Heart right ventricle (tissue), 16 donors: ENCODE data around the gene CTDSP1. TPM values are rescaled to one million over a fixed set of nuclear protein-coding genes. Genes with fewer than 3 reads are reported as not detected.

Experiments used
- ATAC-seq, 8 donors: fragments of 200-7000 bp; cut with Tn5 transposase; one replicate each; pipeline ENCODE4 v1.9.1; 2020; ENCODE audit warnings: mild to moderate bottlenecking in 8 of 8, moderate library complexity in 8 of 8, moderate number of reproducible peaks in 1 of 8
- DNase-seq, 2 donors: peaks; one replicate each; pipeline ENCODE4 v3.0.0-alpha.2; 2020
- H3K27ac ChIP-seq, 10 donors: fragments of 200-600 bp; sonication (generic) in 2 of 10; one replicate each; pipeline versions ENCODE4 v1.5.0 to v1.8.0; 2020 to 2022; ENCODE audit warnings: mild to moderate bottlenecking in 3 of 10
- H3K27me3 ChIP-seq, 7 donors: fragments of 200-600 bp; one replicate each; pipeline ENCODE4 v1.8.0; 2021 to 2022; ENCODE audit warnings: mild to moderate bottlenecking in 2 of 7
- H3K36me3 ChIP-seq, 9 donors: fragments of 200-600 bp; sonication (generic) in 1 of 9; one replicate each; pipeline versions ENCODE4 v1.5.0 to v1.8.0; 2020 to 2022; ENCODE audit warnings: mild to moderate bottlenecking in 2 of 9
- H3K4me1 ChIP-seq, 9 donors: fragments of 200-600 bp; sonication (generic) in 1 of 9; one replicate each; pipeline versions ENCODE4 v1.5.0 to v1.8.0; 2020 to 2022; ENCODE audit warnings: mild to moderate bottlenecking in 4 of 9
- H3K4me3 ChIP-seq, 10 donors: fragments of 200-600 bp; sonication (generic) in 2 of 10; one replicate each; pipeline versions ENCODE4 v1.5.0 to v1.8.0; 2020 to 2022; ENCODE audit warnings: mild to moderate bottlenecking in 7 of 10, moderate library complexity in 2 of 10
- H3K9me3 ChIP-seq, 11 donors: fragments of 200-600 bp in 10 of 11; sonication (generic) in 2 of 11; one replicate each; pipeline versions ENCODE4 v1.5.0 to v1.8.0; 2013 to 2022; ENCODE audit warnings: mild to moderate bottlenecking in 2 of 11, control low read depth in 1 of 11, moderate library complexity in 1 of 11
- WGBS, 2 donors: extraction: QIAGEN DNeasy Blood & Tissue Kit; methylation state at CpG; one replicate each; pipeline ENCODE4 v1.1.7; 2013; ENCODE audit warnings: inconsistent platforms in 1 of 2; 5-methylcytosine and 5-hydroxymethylcytosine counted together
- intact Hi-C, 10 donors: fragments of 100-400 bp; cut with DNase I; formaldehyde crosslinking; loops; one replicate each; pipeline versions ENCODE4 v1.11.1 to v1.14.2; 2022
- polyA plus RNA-seq, 2 donors: library from polyadenylated mRNA; stranded (reverse); fragments of 200-250 nt; gene quantifications; one replicate each; pipeline ENCODE4 v1.2.3, GENCODE V29; 2013
- total RNA-seq, 10 donors: library from RNA; stranded (reverse); fragmentation: NEBNext Ultra II Directional in 3 of 10; extraction: Animal tissue kit (Norgen Biotek cat#: 25700) in 3 of 10; gene quantifications; one replicate each; pipeline versions ENCODE4 v1.2.1 to v1.2.4, GENCODE V29; 2021 to 2023
- TF ChIP-seq, protein P1 (sequence below), 9 donors: fragments of 200-600 bp; sonication (generic) in 2 of 9; IDR thresholded peaks; one replicate each; pipeline versions ENCODE4 v1.5.0 to v1.8.0; 2021 to 2022; ENCODE audit warnings: antibody characterized with exemption in 9 of 9, mild to moderate bottlenecking in 5 of 9, moderate library complexity in 1 of 9
- donor health status: Arrhythmogenic right ventricular cardiomyopathy.
- donor health status: ischemic (EF 13 %, LVEDD 7.1; RV severe dilation, severe dysfunction).
- donor health status: healthy with polysubstance abuse.
- donor health status: DM: no; HTN: yes; CAD: no.
- donor health status: DM: no; HTN: no; CAD: no.
- donor health status: ischemic (EF 25% LVEDD 6.9; RV normal size, moderate dysfunction).
- donor health status: ischemic (EF 25% LVEDD 5.7; RV mildly dilated, moderate dysfunction).
- donor health status: healthy.
- donor health status: DM: yes; HTN: yes; CAD: no.
- donor health status: Ischemic cardiomyopathy.
- donor health status: ischemic (EF 35%, LVEDD 5.7; RV mildly dilated, moderate dysfunction).
- donor health status: nonischemic (EF 11% LVEDD 7.7; RV severe dilation, severe dysfunction).
- donor health status: DM: yes; HTN: yes; CAD: no.
- donor health status: PGD.
- donor health status: ischemic (EF 29% LVEDD 5.4; RV normal size, mild dysfunction).
- donor health status: nonischemic (EF 23%, LVEDD 6.1; RV moderate dilation, normal function).

The CTDSP1 gene
- total and polyA plus RNA-seq, 12 donors: 77.9 to 118 (median 89.5) TPM

GRCh38 chr2:218419630-218420216 is 20.1 kb downstream of the CTDSP1 start:
- Histone ChIP-seq H3K9me3 (no peaks in the 10 kb centered on the region), H3K27ac (no peak overlapping the region), H3K27me3 (no peaks in the 10 kb centered on the region), H3K4me3 (no peak overlapping the region), H3K4me1 (no peaks in the 10 kb centered on the region), H3K36me3 (no peaks in the 10 kb centered on the region)
- ATAC-seq: peak in 1 of 8 donors; percentile 32
- no peak for DNase-seq
- TF ChIP-seq, protein P1, sequence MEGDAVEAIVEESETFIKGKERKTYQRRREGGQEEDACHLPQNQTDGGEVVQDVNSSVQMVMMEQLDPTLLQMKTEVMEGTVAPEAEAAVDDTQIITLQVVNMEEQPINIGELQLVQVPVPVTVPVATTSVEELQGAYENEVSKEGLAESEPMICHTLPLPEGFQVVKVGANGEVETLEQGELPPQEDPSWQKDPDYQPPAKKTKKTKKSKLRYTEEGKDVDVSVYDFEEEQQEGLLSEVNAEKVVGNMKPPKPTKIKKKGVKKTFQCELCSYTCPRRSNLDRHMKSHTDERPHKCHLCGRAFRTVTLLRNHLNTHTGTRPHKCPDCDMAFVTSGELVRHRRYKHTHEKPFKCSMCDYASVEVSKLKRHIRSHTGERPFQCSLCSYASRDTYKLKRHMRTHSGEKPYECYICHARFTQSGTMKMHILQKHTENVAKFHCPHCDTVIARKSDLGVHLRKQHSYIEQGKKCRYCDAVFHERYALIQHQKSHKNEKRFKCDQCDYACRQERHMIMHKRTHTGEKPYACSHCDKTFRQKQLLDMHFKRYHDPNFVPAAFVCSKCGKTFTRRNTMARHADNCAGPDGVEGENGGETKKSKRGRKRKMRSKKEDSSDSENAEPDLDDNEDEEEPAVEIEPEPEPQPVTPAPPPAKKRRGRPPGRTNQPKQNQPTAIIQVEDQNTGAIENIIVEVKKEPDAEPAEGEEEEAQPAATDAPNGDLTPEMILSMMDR (IDR thresholded peaks at IDR 0.05): no peak
- 75 to 76% methylated on average over 7 of the region's 7 CpGs for WGBS, 2 donors
- intact Hi-C loops: loop anchor here in 2 of 10 donors (10.0 kb wide), 1 partner anchor 225 kb away; no protein-coding TSS in a partner anchor

DNA sequence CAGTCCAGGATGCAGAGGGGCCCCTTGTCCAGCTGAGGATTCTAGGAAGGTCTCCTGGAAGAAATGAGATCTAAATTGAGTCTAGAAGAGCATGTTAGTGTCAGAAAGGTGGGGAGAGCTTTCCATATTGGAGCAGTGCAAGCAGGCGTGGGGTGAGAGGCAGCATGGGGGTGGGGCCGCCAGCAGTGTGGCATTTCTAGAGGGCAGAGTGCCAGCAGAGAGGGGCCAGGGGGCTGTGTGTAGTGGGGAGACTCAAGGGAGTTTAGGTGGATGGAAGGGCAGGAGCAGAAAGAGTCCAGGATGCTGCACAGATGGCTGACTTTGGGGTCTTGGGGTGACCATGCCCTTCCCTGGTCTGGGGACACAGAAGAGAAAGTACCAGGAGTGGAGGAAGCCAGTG is 21.4 kb downstream of the CTDSP1 start:
- no peak for DNase-seq
- H3K27ac ChIP-seq: no peak overlapping the region
- no peak for ATAC-seq
- TF ChIP-seq, protein P1 (IDR thresholded peaks at IDR 0.05): no peak
- intact Hi-C loops: no loop called here
- H3K4me1 ChIP-seq: no peaks in the 10 kb centered on the region
- 80 to 93% methylated on average over 2 of the region's 2 CpGs for WGBS, 2 donors
- no peak overlapping the region for H3K4me3 ChIP-seq
- no peaks in the 10 kb centered on the region for H3K9me3 ChIP-seq
- no peaks in the 10 kb centered on the region for H3K36me3 ChIP-seq
- no peaks in the 10 kb centered on the region for H3K27me3 ChIP-seq

GRCh38 chr2:218422403-218423086 is 22.9 kb downstream of the CTDSP1 start:
- no peaks in the 10 kb centered on the region for H3K4me1 ChIP-seq
- ATAC-seq (no peak), DNase-seq (no peak)
- H3K27ac ChIP-seq: no peak overlapping the region
- intact Hi-C loops: no loop called here
- TF ChIP-seq, protein P1 (IDR thresholded peaks at IDR 0.05): no peak
- WGBS, 2 donors: 82 to 84% methylated on average over 9 of the region's 9 CpGs
- H3K4me3 ChIP-seq: no peak overlapping the region
- no peaks in the 10 kb centered on the region for H3K9me3 ChIP-seq
- no peaks in the 10 kb centered on the region for H3K27me3 ChIP-seq
- no peaks in the 10 kb centered on the region for H3K36me3 ChIP-seq

DNA sequence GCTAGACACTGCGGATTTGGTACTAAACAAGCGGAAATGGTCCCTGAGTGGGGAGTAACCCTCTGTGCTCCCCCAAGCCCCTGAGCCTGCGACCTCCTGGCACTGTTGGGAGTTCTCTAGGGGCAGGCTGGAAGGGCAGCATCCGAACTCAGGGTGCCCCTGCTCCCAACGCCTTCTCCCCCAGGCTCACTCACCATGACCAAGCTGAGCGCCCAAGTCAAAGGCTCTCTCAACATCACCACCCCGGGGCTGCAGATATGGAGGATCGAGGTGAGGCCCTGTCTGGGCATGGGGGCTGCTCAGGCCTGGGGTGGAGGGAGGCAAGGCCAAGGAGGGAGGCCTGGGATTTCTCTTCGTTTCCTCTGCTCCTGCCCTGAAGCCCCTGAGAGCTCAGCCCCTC is 23.9 kb downstream of the CTDSP1 start:
- Histone ChIP-seq H3K4me3 (no peak overlapping the region), H3K27ac (no peak overlapping the region), H3K27me3 (no peaks in the 10 kb centered on the region), H3K4me1 (no peaks in the 10 kb centered on the region), H3K9me3 (no peaks in the 10 kb centered on the region), H3K36me3 (no peaks in the 10 kb centered on the region)
- ATAC-seq (no peak), DNase-seq (no peak)
- TF ChIP-seq, protein P1 (IDR thresholded peaks at IDR 0.05): no peak
- WGBS, 2 donors: 85 to 92% methylated on average over 9 of the region's 9 CpGs
- intact Hi-C loops: no loop called here
